HG03060 (cell line): Measurements from ENCODE around the gene PTGS1.
"Not testable (repeated sequence)": the region's sequence is repeated elsewhere in the genome, so short reads cannot be mapped to it uniquely, and the experiment has no call there.

Experiments used
- ATAC-seq: cut with Tn5 transposase; IDR thresholded peaks from one replicate; pipeline ENCODE4 v1.9.1; 2021; ENCODE audit warnings: low read depth, moderate number of reproducible peaks; ENCODE audit not compliant: unreplicated experiment

PTGS1 gene

DNA sequence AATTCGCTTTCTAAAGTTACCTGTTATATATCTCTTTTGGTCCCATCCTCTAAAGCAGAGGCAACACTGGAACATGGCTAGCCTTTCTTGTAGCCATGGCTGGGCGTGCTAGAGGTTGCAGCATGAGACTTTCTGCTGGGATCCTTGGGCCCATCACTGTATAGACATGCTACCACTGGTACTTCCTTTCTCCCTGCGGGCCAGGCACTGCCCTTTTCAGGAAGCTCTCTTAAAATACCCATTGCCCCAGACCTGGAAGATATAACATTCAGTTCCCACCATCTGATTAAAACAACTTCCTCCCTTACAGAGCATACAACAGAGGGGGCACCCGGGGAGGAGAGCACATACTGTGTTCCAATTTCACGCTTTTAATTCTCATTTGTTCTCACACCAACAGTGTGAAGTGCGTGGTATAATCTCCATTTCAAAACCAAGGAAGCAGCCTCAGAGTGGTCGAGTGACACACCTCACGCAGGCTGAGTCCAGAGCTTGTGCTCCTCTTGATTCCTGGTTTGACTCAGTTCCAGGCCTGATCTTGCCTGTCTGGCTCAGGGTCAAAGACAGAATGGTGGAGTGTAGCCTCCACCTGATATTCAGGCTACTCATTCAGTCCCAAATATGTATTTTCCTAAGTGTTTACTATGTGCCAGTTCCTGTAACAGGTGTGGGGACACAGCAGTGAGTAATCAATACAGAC lies 22.6 kb downstream of the PTGS1 start:
- ATAC-seq, result no peak

DNA sequence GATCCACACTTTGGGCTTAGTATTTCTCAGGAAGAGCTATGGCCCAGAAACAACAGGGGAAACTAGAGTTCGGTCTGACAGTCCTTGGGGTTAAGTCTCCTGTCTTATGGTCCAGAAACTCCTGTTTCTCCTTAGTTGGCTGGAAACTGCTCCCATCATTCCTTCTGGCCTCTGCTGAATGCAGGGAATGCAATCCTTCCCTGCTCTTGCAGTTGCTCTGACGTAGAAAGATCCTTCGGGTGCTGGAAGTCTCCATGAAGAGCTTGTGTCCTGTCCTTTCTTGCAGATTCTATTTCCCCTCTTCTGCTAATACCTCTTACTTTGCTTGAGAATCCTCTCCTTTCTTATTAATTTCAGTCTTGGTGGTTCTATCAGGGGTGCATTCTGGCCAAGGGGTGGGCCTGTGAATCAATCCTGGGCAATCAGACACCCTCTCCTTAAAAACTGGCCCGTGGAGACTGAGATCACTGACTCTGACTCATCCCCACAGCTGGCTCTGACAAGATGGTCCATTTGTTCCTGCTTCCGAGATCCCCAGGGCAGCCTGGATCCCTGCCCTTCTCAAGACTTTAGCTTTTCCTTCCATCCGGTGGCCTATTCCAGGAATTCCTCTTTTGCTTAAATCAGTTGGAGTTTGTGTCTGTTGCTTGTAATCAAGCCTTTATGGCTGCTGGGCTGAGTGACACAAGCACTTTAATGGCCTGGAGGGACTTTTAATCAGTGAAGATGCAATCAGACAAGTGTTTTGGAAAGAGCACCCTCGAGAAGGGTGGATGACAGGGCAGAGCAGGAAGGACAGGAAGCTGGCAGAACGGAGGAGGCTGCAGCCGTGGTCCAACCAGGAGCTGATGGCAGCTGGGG lies 23.7 kb downstream of the PTGS1 start:
- no peak for ATAC-seq

DNA sequence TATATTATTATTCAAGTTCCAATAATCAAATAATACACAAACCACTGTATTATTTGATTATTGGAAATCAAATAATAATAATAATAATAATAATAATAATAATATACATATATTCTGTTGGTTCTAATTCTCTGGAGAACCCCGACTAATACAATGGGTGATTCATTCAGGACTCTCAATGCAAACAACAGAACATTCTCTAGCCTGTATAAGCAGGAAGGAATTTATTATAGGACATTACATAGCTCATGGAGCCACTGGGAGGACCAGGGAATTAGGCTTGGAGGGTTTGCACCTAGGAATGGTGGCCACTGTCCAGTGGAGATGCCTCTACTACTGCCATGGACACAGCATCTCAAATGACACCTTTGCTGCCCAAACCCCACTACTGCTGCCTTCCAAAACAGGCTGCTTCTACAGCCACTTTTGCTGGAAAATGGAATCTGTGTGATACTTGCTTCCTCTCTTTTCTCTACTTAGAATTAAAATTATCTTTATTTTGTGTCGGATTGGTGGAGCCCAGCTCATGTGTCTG lies 25.9 kb downstream of the PTGS1 start:
- ATAC-seq, result no peak

GRCh38 chr9:122397749-122398148 lies 26.9 kb downstream of the PTGS1 start:
- no peak for ATAC-seq

- no peak for ATAC-seq
Measured at GRCh38 chr9:122398371-122398924, 27.6 kb downstream of the PTGS1 start.

GRCh38 chr9:122401896-122402295 lies 31.1 kb downstream of the PTGS1 start:
- ATAC-seq, result no peak

DNA sequence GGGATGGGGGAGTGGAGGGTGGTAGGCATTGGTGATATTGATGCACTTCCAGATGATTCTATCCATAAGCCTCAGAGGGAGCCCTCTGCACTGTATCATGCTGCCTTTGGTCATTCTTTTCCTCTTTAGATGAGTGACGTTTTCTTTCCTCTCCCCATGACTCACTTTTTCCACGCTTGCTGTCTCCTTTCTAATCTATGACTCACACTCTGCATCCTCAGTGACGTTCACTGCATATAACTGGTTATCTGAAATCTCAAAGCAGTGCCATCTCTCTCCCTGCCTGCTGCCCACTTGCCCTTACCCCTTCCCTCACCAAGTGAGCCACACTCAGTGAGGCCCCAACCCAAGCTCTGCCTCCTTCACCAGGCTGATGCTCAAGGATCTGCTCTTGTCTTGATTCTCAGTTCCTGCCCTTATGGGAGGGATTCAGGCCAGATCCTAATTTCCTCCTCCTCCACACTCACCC lies 31.6 kb downstream of the PTGS1 start:
- ATAC-seq, result no peak

DNA sequence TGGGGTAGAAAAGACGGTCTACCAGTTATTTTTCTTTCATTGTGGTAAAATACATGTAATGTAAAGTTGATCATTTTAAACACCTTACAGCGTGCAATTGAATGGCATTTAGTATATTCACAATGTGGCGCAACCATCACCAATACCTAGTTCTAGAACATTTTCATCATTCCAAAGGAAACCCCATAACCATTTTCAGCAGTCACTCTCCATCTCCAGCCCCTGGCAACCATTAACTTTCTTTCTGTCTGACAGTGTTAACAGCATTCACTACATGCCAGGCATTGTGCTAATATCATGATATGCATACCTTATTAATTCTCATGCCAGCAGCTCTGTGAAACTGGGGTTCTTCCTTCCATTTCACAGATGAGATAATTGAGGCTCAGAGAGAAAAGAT lies 32.0 kb downstream of the PTGS1 start:
- no peak for ATAC-seq

- ATAC-seq, result no peak
Measured at GRCh38 chr9:122403381-122404000, 32.7 kb downstream of the PTGS1 start.

DNA sequence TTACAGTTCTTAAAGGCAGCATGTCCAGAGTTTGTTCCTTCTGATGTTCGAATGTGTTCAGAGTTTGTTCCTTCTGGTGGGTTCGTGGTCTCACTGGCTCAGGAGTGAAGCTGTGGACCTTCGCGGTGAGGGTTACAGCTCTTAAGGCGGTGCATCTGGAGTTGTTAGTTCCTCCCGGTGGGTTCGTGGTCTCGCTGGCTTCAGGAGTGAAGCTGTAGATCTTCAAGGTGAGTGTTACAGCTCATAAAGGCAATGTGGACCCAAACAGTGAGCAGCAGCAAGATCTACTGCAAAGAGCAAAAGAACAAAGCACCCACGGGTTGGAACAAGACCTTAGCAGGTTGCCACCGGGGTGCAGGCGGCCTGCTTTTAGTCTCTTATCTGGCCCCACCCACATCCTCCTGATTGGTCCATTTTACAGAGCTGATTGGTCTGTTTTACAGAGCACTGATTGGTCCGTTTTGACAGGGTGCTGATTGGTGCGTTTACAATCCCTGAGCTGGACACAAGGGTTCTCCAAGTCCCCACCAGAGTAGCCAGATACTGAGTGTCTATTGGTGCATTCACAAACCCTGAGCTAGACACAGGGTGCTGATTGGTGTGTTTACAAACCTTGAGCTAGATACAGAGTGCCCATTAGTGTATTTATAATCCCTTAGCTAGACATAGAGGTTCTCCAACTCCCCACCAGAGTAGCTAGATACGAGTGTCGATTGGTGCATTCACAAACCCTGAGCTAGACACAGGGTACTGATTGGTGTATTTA lies 34.7 kb downstream of the PTGS1 start:
- not testable (repeated sequence) for ATAC-seq

DNA sequence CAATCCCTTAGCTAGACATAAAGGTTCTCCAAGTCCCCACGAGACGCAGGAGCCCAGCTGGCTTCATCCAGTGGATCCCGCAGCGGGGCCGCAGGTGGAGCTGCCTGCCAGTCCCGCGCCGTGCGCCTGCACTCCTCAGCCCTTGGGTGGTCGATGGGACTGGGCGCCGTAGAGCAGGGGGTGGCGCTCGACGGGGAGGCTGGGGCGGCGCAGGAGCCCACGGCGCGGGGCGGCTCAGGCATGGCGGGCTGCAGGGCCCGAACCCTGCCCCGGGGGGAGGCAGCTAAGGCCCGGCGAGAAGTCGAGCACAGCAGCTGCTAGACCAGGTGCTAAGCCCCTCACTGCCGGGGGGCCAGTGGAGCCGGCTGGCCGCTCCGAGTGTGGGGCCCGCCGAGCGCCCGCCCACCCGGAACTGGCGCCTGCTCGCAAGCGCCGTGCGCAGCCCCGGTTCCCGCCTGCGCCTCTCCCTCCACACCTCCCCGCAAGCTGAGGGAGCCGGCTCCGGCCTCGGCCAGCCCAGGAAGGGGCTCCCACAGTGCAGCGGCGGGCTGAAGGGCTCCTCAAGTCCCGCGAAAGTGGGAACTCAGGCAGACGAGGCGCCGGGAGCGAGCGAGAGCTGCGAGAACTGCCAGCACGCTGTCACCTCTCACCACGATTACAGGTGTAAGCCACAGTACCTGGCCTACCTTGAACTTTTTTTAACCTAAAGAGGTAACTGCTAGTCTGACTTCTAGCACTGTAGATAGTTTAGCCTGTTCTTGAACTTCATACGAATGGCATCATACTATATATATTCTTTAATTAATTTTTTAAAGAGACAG lies 35.5 kb downstream of the PTGS1 start:
- no peak for ATAC-seq

- ATAC-seq, result not testable (repeated sequence)
Measured at GRCh38 chr9:122414108-122414507, 43.3 kb downstream of the PTGS1 start.

DNA sequence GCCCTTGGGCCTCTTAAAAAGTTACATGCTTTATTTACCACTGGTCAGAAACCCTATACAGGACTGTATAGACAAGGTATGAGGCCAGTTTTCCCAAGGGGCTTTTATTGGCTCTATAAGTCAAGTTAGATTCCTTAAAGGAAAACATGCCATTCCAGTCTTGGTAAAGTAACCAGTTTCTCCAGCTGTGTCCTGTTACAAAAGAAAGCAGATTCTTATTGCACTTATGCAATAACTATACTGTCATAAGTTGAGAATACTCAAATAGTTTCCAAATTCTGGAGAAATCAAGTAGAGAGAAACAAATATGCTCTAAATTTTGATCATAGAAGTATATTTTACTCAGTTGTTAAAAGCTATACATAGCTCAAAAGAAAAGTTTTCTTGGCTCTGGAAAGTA lies 47.2 kb downstream of the PTGS1 start:
- ATAC-seq, result no peak

- ATAC-seq, result no peak
Measured at GRCh38 chr9:122420315-122420714, 49.5 kb downstream of the PTGS1 start.

GRCh38 chr9:122425087-122425486 lies 54.3 kb downstream of the PTGS1 start:
- no peak for ATAC-seq

DNA sequence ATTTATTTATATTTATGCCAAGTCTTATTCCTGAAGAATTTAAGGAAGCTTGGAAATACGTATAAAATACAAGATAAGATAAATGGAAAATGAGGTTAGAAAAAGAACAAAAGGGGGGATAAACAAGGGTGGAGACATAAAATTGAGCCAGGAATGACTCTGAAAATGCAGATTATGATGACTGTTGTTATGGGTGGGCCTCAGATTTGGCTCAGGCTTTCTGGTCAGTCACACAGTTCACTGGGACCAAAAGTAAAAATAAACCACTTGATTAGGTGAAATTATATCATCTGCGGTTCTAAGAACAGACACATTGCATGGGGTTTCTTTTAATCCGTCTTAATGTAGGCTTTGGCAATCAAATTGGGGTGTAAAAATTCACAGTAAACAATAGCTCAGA lies 55.9 kb downstream of the PTGS1 start:
- ATAC-seq, result no peak

DNA sequence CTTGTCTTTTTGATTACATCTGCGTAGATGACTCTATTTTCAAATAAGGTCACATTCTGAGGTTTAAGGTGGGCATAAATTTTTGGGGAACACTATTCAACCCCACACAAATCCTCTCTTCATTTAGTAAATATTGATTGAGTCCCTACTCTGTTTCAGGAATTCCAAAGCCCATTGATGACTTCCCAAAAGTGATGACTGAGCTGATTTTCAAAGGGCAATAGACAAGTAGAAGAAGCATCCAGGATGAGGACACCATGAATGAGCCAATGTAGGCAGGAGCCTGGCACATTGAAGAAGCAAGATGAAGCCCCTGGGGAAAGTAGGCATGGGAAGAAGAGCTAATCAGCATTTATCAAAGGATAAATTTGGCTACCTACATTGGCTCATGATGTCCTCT lies 71.7 kb downstream of the PTGS1 start:
- ATAC-seq, result no peak

DNA sequence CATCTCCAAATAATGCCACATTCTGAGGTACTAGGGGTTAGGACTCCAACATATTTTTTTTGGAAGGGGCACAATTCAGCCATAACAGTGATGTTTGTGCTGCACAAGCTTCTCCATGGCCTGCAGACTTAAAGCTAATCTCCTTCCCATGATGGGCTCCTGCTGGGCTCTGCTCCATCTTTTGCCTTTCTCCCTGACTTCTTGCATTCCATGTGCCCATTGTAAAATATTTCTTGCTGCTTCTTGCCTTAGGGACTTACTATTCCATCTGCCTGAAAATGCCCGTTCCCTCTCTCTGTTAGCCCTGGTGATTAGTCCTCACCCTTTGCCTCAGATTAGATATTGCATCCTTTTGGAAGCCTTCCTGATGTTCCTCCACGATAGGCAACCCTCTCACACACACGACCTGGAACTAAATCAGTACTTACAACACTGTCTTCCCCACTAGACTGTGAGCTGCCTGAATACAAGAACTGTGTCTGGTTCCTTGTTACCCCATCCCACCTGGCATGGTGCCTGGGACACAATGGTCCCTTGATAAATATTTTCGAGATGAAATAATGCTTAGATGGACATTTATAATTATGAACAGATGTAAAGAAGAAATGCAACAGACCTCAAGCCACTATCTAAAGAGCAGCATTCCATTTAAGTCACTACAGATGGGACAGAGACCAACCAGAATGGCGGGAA lies 73.4 kb downstream of the PTGS1 start:
- ATAC-seq, result no peak
